HL-60 (cell line): ENCODE results near the gene WASL.

Experiments used
- GABPA ChIP-seq: IDR thresholded peaks from 2 replicates; pipeline ENCODE4 v1.6.1; 2012; ENCODE audit warnings: low read depth
- TF ChIP-seq, protein P1 (sequence below): IDR thresholded peaks from one replicate; pipeline ENCODE4 v1.5.1; 2011; ENCODE audit warnings: low read length, control low read depth, inconsistent platforms; ENCODE audit not compliant: insufficient read depth

DNA sequence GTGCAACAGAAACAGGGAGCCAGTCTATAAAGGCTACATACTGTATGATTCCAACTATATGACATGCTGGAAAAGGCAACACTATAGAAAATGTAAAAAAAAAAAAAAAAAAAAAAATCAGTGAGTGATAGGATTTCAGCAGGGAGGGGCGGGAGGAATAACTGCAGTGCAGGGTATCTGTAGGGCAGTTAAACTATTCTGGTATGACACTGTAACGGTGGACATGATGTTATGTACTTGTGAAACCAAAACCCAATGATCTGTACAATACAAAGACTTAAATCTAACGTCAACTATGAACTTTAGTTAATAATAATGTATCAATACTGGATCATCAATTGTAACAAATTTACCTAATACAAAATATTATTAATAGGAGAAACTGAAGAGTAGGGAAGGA, 14.3 kb downstream of the WASL start:
- TF ChIP-seq, protein P1, sequence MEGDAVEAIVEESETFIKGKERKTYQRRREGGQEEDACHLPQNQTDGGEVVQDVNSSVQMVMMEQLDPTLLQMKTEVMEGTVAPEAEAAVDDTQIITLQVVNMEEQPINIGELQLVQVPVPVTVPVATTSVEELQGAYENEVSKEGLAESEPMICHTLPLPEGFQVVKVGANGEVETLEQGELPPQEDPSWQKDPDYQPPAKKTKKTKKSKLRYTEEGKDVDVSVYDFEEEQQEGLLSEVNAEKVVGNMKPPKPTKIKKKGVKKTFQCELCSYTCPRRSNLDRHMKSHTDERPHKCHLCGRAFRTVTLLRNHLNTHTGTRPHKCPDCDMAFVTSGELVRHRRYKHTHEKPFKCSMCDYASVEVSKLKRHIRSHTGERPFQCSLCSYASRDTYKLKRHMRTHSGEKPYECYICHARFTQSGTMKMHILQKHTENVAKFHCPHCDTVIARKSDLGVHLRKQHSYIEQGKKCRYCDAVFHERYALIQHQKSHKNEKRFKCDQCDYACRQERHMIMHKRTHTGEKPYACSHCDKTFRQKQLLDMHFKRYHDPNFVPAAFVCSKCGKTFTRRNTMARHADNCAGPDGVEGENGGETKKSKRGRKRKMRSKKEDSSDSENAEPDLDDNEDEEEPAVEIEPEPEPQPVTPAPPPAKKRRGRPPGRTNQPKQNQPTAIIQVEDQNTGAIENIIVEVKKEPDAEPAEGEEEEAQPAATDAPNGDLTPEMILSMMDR = no peak
- TF ChIP-seq GABPA = no peak
